Measurements from ENCODE around the gene PLCG2.
"Not testable (repeated sequence)": the region's sequence is repeated elsewhere in the genome, so short reads cannot be mapped to it uniquely, and the experiment has no call there.

The PLCG2 gene

DNA sequence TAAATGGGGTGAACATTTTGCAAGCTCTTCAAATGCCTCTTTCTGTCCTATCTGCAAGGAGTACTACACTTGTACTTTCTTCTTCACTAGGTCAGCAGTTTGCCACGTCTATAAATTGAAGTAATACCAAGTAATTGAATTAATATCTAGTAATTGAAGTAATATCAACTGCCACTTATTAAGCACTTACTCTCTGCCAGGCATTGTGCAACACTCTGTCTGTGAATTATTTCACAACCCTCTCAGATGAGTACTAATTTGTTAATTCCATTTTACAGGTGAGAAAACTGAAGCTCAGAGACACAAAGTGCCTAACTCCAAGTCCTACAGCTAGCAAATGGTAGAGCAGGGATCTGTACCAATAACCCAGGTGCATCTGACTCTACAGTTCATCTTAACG lies 228.1 kb downstream of the PLCG2 start:
- FAIRE-seq, result no peak

DNA sequence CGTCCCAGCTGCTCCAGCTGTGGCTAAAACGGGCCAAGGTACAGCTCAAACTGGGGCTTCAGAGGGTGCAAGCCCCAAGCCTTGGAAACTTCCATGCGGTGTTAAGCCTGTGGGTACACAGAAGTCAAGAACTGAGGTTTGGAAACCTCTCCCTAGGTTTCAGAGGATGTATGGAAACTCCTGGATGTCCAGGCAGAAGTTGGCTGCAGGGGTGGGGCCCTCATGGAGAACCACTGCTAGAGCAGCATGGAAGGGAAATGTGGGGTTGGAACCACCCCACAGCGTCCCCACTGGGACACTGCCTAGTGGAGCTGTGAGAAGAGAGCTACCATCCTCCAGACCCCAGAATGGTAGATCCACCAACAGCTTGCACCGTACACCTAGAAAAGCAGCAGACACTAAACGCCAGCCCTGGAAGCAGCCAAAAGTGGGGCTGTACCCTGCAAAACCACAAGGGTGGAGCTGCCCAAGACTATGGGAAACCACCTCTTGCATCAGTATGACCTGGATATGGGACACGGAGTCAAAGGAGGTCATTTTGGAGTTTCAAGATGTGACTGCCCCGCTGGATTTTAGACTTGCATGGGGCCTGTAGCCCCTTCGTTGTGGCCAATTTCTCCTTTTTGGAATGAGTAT lies 230.0 kb downstream of the PLCG2 start:
- FAIRE-seq, result no peak

DNA sequence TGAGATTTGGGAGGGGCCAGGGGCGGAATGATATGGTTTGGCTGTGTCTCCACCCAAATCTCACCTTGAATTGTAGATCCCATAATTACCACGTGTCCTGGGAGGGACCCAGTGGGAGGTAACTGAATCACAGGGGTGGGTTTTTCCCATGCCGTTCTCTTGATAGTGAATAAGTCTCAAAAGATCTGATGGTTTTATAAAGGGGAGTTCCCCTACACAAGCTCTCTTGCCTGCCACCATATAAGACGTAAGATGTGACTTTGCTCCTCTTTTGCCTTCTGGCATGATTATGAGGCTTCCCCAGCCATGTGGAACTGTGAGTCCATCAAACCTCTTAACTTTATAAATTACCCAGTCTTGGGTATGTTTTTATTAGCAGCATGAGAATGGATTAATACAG lies 230.7 kb downstream of the PLCG2 start:
- not testable (repeated sequence) for FAIRE-seq

DNA sequence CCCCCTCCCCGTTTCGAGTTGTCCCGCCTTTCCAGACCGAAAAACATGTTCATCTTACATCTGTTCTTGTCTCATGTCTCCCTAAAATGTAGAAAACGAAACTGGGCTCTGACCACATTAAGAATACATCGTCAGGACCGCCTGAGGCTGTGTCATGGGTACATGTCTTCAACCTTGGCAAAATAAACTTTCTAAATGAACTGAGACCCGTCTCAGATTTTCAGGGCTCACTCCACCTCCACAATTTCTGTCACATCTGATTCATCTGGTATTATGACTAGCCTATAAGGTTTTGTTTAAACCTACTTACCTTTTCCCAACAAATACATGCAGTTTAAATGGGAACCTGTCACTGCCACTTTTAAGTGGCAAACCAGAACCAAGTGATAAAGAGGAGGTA lies 231.6 kb downstream of the PLCG2 start:
- no peak for FAIRE-seq

DNA sequence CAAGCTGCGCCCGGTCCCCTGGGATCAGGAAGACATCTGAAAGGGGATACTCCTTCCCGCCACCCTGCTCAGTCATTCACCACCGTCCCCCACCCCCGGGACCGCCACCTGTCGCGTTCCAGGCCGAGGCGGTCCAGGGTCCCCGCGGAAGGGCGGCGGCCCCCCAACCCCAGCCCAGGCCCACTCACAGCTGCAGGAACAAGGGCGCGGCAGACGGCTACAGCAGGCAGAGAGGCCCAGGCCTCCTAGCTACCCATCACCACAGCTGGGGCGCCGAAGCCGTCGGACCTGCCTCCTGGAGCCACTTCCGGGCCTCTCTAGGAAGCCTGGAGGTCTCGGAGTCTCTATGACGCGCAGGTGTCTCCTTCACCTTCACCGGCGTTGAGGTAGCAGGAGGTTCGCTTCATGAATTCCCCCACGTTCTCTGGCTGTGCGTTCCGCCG lies 232.1 kb downstream of the PLCG2 start, which contains the start of gene SDR42E1:
Gene SDR42E1 (minus strand): TSS at position 272 of the 443 bp plus-strand sequence. CDS start 10,612 bp downstream, outside the sequence.
- no peak for FAIRE-seq

All from islet of Langerhans (tissue), 1 donor.